ENCODE measurements around the gene ZNF343.

The ZNF343 gene

GRCh38 chr20:2537101-2537500, 28.4 kb upstream of the ZNF343 start:
- Histone ChIP-seq H3K27ac (no peak overlapping the region), H3K4me1 (ENCODE audit: low read depth, poor library complexity, severe bottlenecking) (no peaks in the 10 kb centered on the region), H3K27me3 (ENCODE audit: insufficient read depth, low read depth) (no peaks in the 10 kb centered on the region), H3K4me3 (IDR thresholded peaks at IDR 0.05; ENCODE audit: insufficient read depth, low read depth, low read length) (no peak overlapping the region), H4K20me1 (ENCODE audit: insufficient read depth) (no peaks in the 10 kb centered on the region), H3K4me2 (no peak overlapping the region), H2AFZ (ENCODE audit: low read depth) (no peak overlapping the region), H3K9ac (no peak overlapping the region), H3K36me3 (ENCODE audit: insufficient read depth) (no peaks in the 10 kb centered on the region), H3K79me2 (ENCODE audit: insufficient read depth, low read depth) (no peaks in the 10 kb centered on the region)
- TF ChIP-seq CTCF (conservative IDR thresholded peaks at IDR 0.05; ENCODE audit: low read depth, low read length), result no peak

GRCh38 chr20:2536560-2536986, 27.9 kb upstream of the ZNF343 start, which contains the start of gene TMC2:
Gene TMC2, plus strand, starts transcription at chr20:2536573. Its CDS starts 49 bp downstream, at chr20:2536622.
- Histone ChIP-seq H3K4me2 (no peak within 1 kb of the TSS), H3K36me3 (ENCODE audit: insufficient read depth) (no peaks in the 10 kb centered on the region), H3K27ac (no peak within 1 kb of the TSS), H4K20me1 (ENCODE audit: insufficient read depth) (no peaks in the 10 kb centered on the region), H3K27me3 (ENCODE audit: insufficient read depth, low read depth) (no peaks in the 10 kb centered on the region), H2AFZ (ENCODE audit: low read depth) (no peak within 1 kb of the TSS), H3K4me3 (IDR thresholded peaks at IDR 0.05; ENCODE audit: insufficient read depth, low read depth, low read length) (no peak within 1 kb of the TSS), H3K4me1 (ENCODE audit: low read depth, poor library complexity, severe bottlenecking) (no peaks in the 10 kb centered on the region), H3K9ac (no peak within 1 kb of the TSS), H3K79me2 (ENCODE audit: insufficient read depth, low read depth) (no peaks in the 10 kb centered on the region)
- TF ChIP-seq CTCF (conservative IDR thresholded peaks at IDR 0.05; ENCODE audit: low read depth, low read length), result no peak

- Histone ChIP-seq H3K27ac (no peak overlapping the region), H3K4me2 (no peak overlapping the region), H2AFZ (ENCODE audit: low read depth) (no peak overlapping the region), H3K9ac (no peak overlapping the region), H3K27me3 (ENCODE audit: insufficient read depth, low read depth) (no peaks in the 10 kb centered on the region), H4K20me1 (ENCODE audit: insufficient read depth) (no peaks in the 10 kb centered on the region), H3K4me3 (IDR thresholded peaks at IDR 0.05; ENCODE audit: insufficient read depth, low read depth, low read length) (no peak overlapping the region), H3K79me2 (ENCODE audit: insufficient read depth, low read depth) (no peaks in the 10 kb centered on the region), H3K36me3 (ENCODE audit: insufficient read depth) (no peaks in the 10 kb centered on the region), H3K4me1 (ENCODE audit: low read depth, poor library complexity, severe bottlenecking) (no peaks in the 10 kb centered on the region)
- no peak for TF ChIP-seq CTCF (conservative IDR thresholded peaks at IDR 0.05; ENCODE audit: low read depth, low read length)
Measured at GRCh38 chr20:2535711-2536559, 27.2 kb upstream of the ZNF343 start.

- Histone ChIP-seq H3K27me3 (ENCODE audit: insufficient read depth, low read depth) (no peaks in the 10 kb centered on the region), H2AFZ (ENCODE audit: low read depth) (no peak overlapping the region), H3K4me1 (ENCODE audit: low read depth, poor library complexity, severe bottlenecking) (no peaks in the 10 kb centered on the region), H3K36me3 (ENCODE audit: insufficient read depth) (no peaks in the 10 kb centered on the region), H3K9ac (no peak overlapping the region), H4K20me1 (ENCODE audit: insufficient read depth) (no peaks in the 10 kb centered on the region), H3K27ac (no peak overlapping the region), H3K79me2 (ENCODE audit: insufficient read depth, low read depth) (no peaks in the 10 kb centered on the region), H3K4me3 (IDR thresholded peaks at IDR 0.05; ENCODE audit: insufficient read depth, low read depth, low read length) (no peak overlapping the region), H3K4me2 (no peak overlapping the region)
- no peak for TF ChIP-seq CTCF (conservative IDR thresholded peaks at IDR 0.05; ENCODE audit: low read depth, low read length)
Measured at GRCh38 chr20:2533118-2533517, 24.4 kb upstream of the ZNF343 start.

Data from KMS-11 (cell line).